HG03045 (cell line): ENCODE measurements around the gene SNRNP27.

ENCODE experiments used
- ATAC-seq: cut with Tn5 transposase; IDR thresholded peaks from one replicate; pipeline ENCODE4 v1.9.1; 2021; ENCODE audit warnings: mild to moderate bottlenecking, moderate library complexity; ENCODE audit not compliant: unreplicated experiment

The SNRNP27 gene

GRCh38 chr2:69914950-69915945 lies 21.5 kb downstream of the SNRNP27 start, which contains the start of gene MXD1:
TSS of gene MXD1 (plus strand) at chr2:69915109. CDS start at chr2:69915331, 222 bp downstream.
- ATAC-seq, result peak; percentile 9

- ATAC-seq, result no peak
These were observed 22.4 kb downstream of the SNRNP27 start for GRCh38 chr2:69916106-69916505.

GRCh38 chr2:69917852-69918251 lies 24.1 kb downstream of the SNRNP27 start:
- ATAC-seq, result no peak

- no peak for ATAC-seq
These were observed 24.6 kb downstream of the SNRNP27 start for GRCh38 chr2:69918401-69918800.

GRCh38 chr2:69923116-69923515 lies 29.4 kb downstream of the SNRNP27 start:
- no peak for ATAC-seq

GRCh38 chr2:69926849-69927515 lies 33.2 kb downstream of the SNRNP27 start:
- ATAC-seq, result no peak

- no peak for ATAC-seq
These were observed 38.3 kb downstream of the SNRNP27 start for GRCh38 chr2:69931832-69932595.

GRCh38 chr2:69932596-69932922 lies 38.8 kb downstream of the SNRNP27 start:
- ATAC-seq, result no peak

GRCh38 chr2:69933254-69933828 lies 39.6 kb downstream of the SNRNP27 start:
- no peak for ATAC-seq

- no peak for ATAC-seq
These were observed 40.3 kb downstream of the SNRNP27 start for GRCh38 chr2:69933839-69934613.

- ATAC-seq, result no peak
These were observed 40.8 kb downstream of the SNRNP27 start for GRCh38 chr2:69934614-69934908.

- ATAC-seq, result no peak
These were observed 41.3 kb downstream of the SNRNP27 start for GRCh38 chr2:69935011-69935410.

- ATAC-seq, result no peak
These were observed 43.1 kb downstream of the SNRNP27 start for GRCh38 chr2:69936906-69937305.

- no peak for ATAC-seq
These were observed 44.2 kb downstream of the SNRNP27 start for GRCh38 chr2:69937968-69938367.

GRCh38 chr2:69939722-69940121 lies 46.0 kb downstream of the SNRNP27 start:
- ATAC-seq, result no peak

- ATAC-seq, result no peak
These were observed 46.9 kb downstream of the SNRNP27 start for GRCh38 chr2:69940691-69941090.

GRCh38 chr2:69943000-69943842 lies 49.5 kb downstream of the SNRNP27 start:
- ATAC-seq, result no peak

GRCh38 chr2:69943843-69944525 lies 50.2 kb downstream of the SNRNP27 start:
- ATAC-seq, result no peak

GRCh38 chr2:69944756-69945155 lies 51.0 kb downstream of the SNRNP27 start:
- no peak for ATAC-seq
